GM10266 (cell line): ENCODE results near the gene C10orf105.

Source experiments
- DNase-seq: peaks from one replicate; pipeline ENCODE4 v3.0.0; 2012; ENCODE audit errors: extremely low spot score
- CTCF ChIP-seq: IDR thresholded peaks from 2 replicates; pipeline ENCODE4 v1.5.1; 2012; ENCODE audit warnings: mild to moderate bottlenecking, low read depth; ENCODE audit not compliant: control insufficient read depth, insufficient read depth; ENCODE audit errors: missing control alignments

Gene C10orf105

GRCh38 chr10:71720288-71720687 is 710 bp upstream of the C10orf105 start:
- no peak for TF ChIP-seq CTCF
- DNase-seq = no peak

GRCh38 chr10:71719042-71719441 is 536 bp downstream of the C10orf105 start:
- DNase-seq = no peak
- TF ChIP-seq CTCF = no peak

GRCh38 chr10:71718165-71718698 is 1.3 kb downstream of the C10orf105 start:
- no peak for TF ChIP-seq CTCF
- no peak for DNase-seq

GRCh38 chr10:71717551-71717951 is 2.0 kb downstream of the C10orf105 start:
- TF ChIP-seq CTCF = no peak
- no peak for DNase-seq

GRCh38 chr10:71717056-71717455 is 2.5 kb downstream of the C10orf105 start:
- TF ChIP-seq CTCF = no peak
- no peak for DNase-seq

GRCh38 chr10:71716426-71716825 is 3.2 kb downstream of the C10orf105 start:
- DNase-seq = no peak
- TF ChIP-seq CTCF = no peak

GRCh38 chr10:71715860-71716259 is 3.7 kb downstream of the C10orf105 start:
- no peak for DNase-seq
- no peak for TF ChIP-seq CTCF

- DNase-seq = no peak
- no peak for TF ChIP-seq CTCF
These were observed 4.6 kb downstream of the C10orf105 start for GRCh38 chr10:71715026-71715425.
